Kidney (tissue), 14 donors: ENCODE measurements around the gene BLOC1S1. TPM values are rescaled to one million over a fixed set of nuclear protein-coding genes. Genes with fewer than 3 reads are reported as not detected.

ENCODE experiments used
- DNase-seq, 5 donors: peaks; one replicate each; pipeline ENCODE4 v3.0.0-alpha.2; 2013 to 2020
- FAIRE-seq: peaks from 2 replicates; lab custom pipeline; 2012; peaks lifted over from hg19 to GRCh38; lab: Jason Lieb, UNC
- H3K27ac ChIP-seq, 2 donors: one replicate each; pipeline ENCODE4 v1.7.0; 2013; ENCODE audit warnings: low read depth in 2 of 2, low read length in 2 of 2, inconsistent platforms in 1 of 2
- H3K27me3 ChIP-seq: one replicate; pipeline ENCODE4 v1.7.1; 2013; ENCODE audit warnings: low read length, inconsistent platforms; ENCODE audit not compliant: control insufficient read depth, insufficient read depth
- H3K36me3 ChIP-seq, 3 donors: one replicate each; pipeline versions ENCODE4 v1.7.0 to v1.7.1; 2013; ENCODE audit warnings: low read length in 3 of 3, control low read depth in 1 of 3, inconsistent platforms in 1 of 3; ENCODE audit not compliant: insufficient read depth in 3 of 3, control insufficient read depth in 2 of 3
- H3K4me1 ChIP-seq, 3 donors: one replicate each; pipeline versions ENCODE4 v1.7.0 to v1.7.1; 2013; ENCODE audit warnings: low read length in 3 of 3, inconsistent platforms in 1 of 3, low read depth in 1 of 3; ENCODE audit not compliant: control insufficient read depth in 2 of 3, insufficient read depth in 2 of 3
- H3K4me3 ChIP-seq, 3 donors: one replicate each; pipeline versions ENCODE4 v1.7.0 to v1.8.1; 2013; ENCODE audit warnings: low read length in 3 of 3, control low read depth in 1 of 3, inconsistent platforms in 1 of 3
- H3K9ac ChIP-seq, 3 donors: one replicate each; pipeline versions ENCODE4 v1.7.0 to v1.7.1; 2013; ENCODE audit warnings: low read length in 3 of 3, control low read depth in 1 of 3, inconsistent platforms in 1 of 3
- H3K9me3 ChIP-seq, 3 donors: one replicate each; pipeline versions ENCODE4 v1.7.0 to v1.7.1; 2013; ENCODE audit warnings: low read length in 3 of 3, control low read depth in 1 of 3, inconsistent platforms in 1 of 3; ENCODE audit not compliant: control insufficient read depth in 2 of 3, insufficient read depth in 1 of 3
- CTCF ChIP-seq: IDR thresholded peaks from 3 replicates; pipeline ENCODE4 v1.5.1; 2012; ENCODE audit warnings: mild to moderate bottlenecking, moderate library complexity, borderline replicate concordance; ENCODE audit not compliant: insufficient read depth; ENCODE audit errors: extremely low read depth
- intact Hi-C: fragments of 100-400 bp; cut with DNase I; formaldehyde crosslinking; loops from one replicate; pipeline ENCODE4 v1.11.1; 2022
- polyA plus RNA-seq: library from polyadenylated mRNA; stranded (reverse); fragments of 350-450 nt; fragmentation: Illumina TruSeq; extraction: RNeasy Lipid Tissue Mini Kit (QIAGEN cat#74804); gene quantifications from one replicate; pipeline ENCODE4 v1.2.3, GENCODE V29; 2014; ENCODE audit warnings: low read depth, low replicate concordance; ENCODE audit not compliant: insufficient read depth
- total RNA-seq: library from RNA; stranded (reverse); fragmentation: NEBNext Ultra II Directional; extraction: Animal tissue kit (Norgen Biotek cat#: 25700); gene quantifications from one replicate; pipeline ENCODE4 v1.2.1, GENCODE V29; 2021
- donor health status: control.
- donor health status: control.
- donor health status: control.
- donor health status: control.
- donor health status: control.
- donor health status: DM: yes; HTN: yes; CAD: no.
- donor health status: Normal renal cell carcinoma (clear cell type).

The BLOC1S1 gene
- total and polyA plus RNA-seq, 2 donors from 2014 or later = 116 to 451 TPM

GRCh38 chr12:55704824-55705718 is 10.8 kb upstream of the BLOC1S1 start:
- peaks cover 0 to 15% (median 8%) of the 10 kb centered on the region in 3 donors for H3K4me1 ChIP-seq
- no peaks in the 10 kb centered on the region for H3K9me3 ChIP-seq
- no peak overlapping the region for H3K27ac ChIP-seq
- H3K9ac ChIP-seq = no peak overlapping the region
- no peak for FAIRE-seq
- peak in 1 of 5 donors; percentile 37 for DNase-seq
- no peaks in the 10 kb centered on the region for H3K36me3 ChIP-seq
- TF ChIP-seq CTCF = no peak
- no peaks in the 10 kb centered on the region for H3K27me3 ChIP-seq
- no peak overlapping the region for H3K4me3 ChIP-seq
- intact Hi-C loops = no loop called here

GRCh38 chr12:55705782-55706402 is 10.0 kb upstream of the BLOC1S1 start:
- H3K27ac ChIP-seq = peak overlapping the region; percentile 28 to 34
- intact Hi-C loops = no loop called here

GRCh38 chr12:55706568-55707218 is 9.2 kb upstream of the BLOC1S1 start:
- Histone ChIP-seq H3K36me3 (no peaks in the 10 kb centered on the region), H3K4me3 (peak overlapping the region in 2 of 3 donors; percentile 41 to 57), H3K27me3 (no peaks in the 10 kb centered on the region), H3K27ac (peak overlapping the region; percentile 30 to 34), H3K9me3 (no peaks in the 10 kb centered on the region), H3K4me1 (peaks cover 0 to 15% (median 8%) of the 10 kb centered on the region in 3 donors), H3K9ac (peak overlapping the region in 1 of 3 donors; percentile 5)
- no peak for TF ChIP-seq CTCF
- no peak for FAIRE-seq
- DNase-seq = peak in 1 of 5 donors; percentile 9
- intact Hi-C loops = no loop called here

More at GRCh38 chr12:55705782-55706402, 10.0 kb upstream of the BLOC1S1 start:
- FAIRE-seq (no peak), DNase-seq (peak in 1 of 5 donors; percentile 35)
- H3K9me3 ChIP-seq = no peaks in the 10 kb centered on the region
- TF ChIP-seq CTCF = peak; percentile 25
- H3K36me3 ChIP-seq = no peaks in the 10 kb centered on the region
- no peaks in the 10 kb centered on the region for H3K27me3 ChIP-seq
- H3K9ac ChIP-seq = no peak overlapping the region
- peaks cover 0 to 15% (median 8%) of the 10 kb centered on the region in 3 donors for H3K4me1 ChIP-seq
- H3K4me3 ChIP-seq = peak overlapping the region in 2 of 3 donors; percentile 16 to 57
